ENCODE data around the gene CFAP45. TPM values are rescaled to one million over a fixed set of nuclear protein-coding genes. Genes with fewer than 3 reads are reported as not detected.

Gene CFAP45
- total RNA-seq, 1 donor from 2014 or later: under 0.01 TPM

GRCh38 chr1:159880430-159880829 lies 19.5 kb downstream of the CFAP45 start:
- peak in 1 of 2 donors; percentile 14 for DNase-seq (ENCODE audit: low read depth in 2 of 2)

GRCh38 chr1:159879977-159880376 lies 20.0 kb downstream of the CFAP45 start:
- DNase-seq (ENCODE audit: low read depth in 2 of 2): peak in 1 of 2 donors; percentile 71

- DNase-seq (ENCODE audit: low read depth in 2 of 2): no peak
These were observed 20.8 kb downstream of the CFAP45 start for GRCh38 chr1:159879136-159879535.

DNA sequence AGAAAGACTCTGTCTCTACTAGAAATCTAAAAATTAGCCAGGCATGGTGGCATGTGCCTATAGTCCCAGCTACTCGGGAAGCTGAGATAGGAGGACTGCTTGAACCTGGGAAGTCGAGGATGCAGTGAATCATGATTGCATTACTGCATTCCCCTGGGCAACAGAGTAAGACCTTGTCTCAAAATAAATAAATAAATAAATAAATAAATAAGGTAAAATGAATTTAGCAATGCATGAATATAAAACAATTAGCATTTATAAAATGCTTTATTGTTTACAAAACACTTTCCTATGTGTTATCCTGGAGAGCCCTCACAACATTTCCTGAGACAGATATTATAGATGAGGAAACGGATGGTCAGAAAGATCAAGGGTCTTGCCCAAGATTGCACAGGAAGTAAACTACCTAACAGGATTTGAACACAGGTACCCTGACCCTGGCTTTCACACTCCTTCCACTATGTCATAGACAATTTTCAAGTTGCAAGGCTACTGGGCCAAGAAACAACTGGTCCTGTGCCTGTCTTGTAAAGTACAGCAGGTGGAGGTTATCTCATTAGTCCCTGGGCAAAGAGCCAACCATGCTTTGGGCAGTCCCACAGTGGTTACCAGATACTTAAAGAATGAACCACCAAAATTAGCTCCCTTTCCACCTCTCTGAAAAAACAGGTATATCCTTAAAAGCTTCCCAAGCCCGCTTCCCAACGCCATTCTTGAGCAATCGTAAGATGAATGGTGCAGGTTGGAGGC lies 22.1 kb downstream of the CFAP45 start:
- no peak for DNase-seq (ENCODE audit: low read depth in 2 of 2)

DNA sequence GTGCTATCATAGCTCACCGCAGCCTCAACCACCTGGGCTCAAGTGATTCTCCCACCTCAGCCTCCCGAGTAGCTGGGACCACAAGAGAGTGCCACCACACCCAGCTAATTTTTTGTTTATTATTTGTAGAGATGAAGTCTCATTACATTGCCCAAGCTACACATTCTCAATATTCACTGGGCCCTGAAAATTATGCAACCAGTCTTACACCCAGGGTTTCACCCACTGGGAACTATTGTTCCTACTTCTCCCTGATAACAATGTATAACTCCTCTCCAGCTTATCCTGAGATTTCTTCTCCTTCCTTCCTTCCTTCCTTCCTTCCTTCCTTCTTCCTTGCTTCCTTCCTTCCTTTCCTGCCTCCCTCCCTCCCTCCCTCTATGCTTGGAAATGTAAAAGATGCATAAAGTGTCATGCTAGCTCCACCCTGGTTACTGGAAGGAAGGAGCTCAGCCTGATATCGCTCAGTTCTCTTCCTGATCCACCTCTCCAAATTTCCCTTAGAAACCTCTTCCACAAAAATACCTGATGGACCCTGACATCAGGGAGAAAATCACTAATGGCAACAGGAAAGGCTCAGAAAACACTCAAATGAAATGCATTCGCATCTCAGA lies 26.3 kb downstream of the CFAP45 start:
- DNase-seq (ENCODE audit: low read depth in 2 of 2): no peak

GRCh38 chr1:159872891-159873290 lies 27.1 kb downstream of the CFAP45 start:
- no peak for DNase-seq (ENCODE audit: low read depth in 2 of 2)

- DNase-seq (ENCODE audit: low read depth in 2 of 2): no peak
These were observed 29.3 kb downstream of the CFAP45 start for GRCh38 chr1:159870704-159871103.

DNA sequence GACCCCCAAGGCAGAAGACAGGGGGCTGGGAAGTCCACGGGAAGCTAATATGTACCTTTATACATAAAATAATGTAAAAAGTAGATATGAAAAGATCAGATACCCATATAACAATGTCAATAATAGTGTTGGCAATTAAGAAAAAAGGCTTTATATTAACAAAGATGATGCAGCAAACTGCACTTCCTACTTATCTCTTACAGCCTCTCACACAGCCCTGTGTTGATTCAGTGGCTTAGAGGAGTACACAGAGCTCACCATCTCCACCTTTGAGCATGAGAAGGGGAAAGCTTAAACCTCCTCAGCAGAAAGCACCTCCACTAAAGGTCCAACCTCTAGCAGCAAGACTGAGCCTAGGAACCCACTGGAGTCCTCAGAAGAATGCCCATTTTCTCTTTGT lies 30.4 kb downstream of the CFAP45 start:
- DNase-seq (ENCODE audit: low read depth in 2 of 2): no peak

DNA sequence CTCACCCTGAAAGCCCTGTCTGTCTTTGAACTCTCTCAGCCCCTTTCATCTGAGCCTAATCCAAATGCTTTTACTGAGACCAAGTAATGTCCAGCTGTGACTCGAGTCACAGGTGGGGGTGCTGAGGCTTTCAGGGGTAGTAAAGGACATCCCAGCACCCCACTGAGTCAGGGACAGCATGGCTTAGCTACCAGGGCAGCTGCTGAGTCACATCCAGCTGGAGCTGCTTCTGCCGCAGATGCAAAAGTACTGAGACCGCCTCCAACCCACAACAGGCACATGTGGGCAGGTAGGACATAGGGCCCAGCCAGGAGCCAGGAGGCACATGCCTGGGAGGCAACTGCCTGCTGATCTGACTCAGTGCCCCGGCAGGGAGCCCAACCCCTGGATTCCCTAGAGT lies 30.8 kb downstream of the CFAP45 start:
- DNase-seq (ENCODE audit: low read depth in 2 of 2): peak in 1 of 2 donors; percentile 38

GRCh38 chr1:159868766-159869165 lies 31.2 kb downstream of the CFAP45 start:
- no peak for DNase-seq (ENCODE audit: low read depth in 2 of 2)

DNA sequence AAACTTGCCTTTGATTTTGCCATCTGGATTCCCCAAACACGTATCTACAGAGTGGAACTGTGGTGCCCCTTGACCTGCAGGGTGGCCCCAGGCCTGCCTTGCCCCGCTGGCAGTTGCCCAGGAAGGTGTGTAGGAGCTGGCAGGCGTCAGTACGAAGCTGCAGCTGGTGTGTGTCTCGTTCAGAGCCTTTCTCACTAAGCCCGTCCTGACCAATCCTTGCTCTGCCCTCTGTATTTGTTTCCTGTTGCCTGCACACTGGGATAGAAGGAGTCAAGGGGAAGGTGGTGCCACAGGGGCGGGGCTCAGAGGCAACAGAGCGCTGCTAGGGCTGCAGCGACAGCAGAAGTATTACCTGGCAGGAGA lies 32.3 kb downstream of the CFAP45 start:
- DNase-seq (ENCODE audit: low read depth in 2 of 2): peak in 1 of 2 donors; percentile 30

GRCh38 chr1:159866905-159867663 lies 32.9 kb downstream of the CFAP45 start:
- DNase-seq (ENCODE audit: low read depth in 2 of 2): no peak

DNA sequence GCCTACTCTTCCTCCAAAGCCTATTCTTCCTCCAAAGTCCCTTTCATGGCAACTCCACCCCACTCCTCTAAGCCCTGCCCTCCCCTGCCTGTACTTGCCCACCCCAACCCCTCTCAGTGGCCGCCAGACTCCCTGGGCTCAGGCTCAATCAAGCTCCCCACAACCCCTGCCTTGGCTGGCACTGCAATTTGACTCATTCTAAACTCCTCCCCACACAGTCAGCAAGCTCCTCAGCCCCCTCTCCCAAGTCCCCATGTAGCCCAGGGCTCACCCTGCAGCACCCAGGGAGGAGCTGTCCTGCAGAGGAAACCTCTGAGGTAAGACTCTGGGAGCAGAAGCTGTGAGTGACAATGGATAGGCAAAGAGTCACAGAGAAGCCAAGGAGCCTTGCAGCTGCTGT lies 33.9 kb downstream of the CFAP45 start:
- no peak for DNase-seq (ENCODE audit: low read depth in 2 of 2)

- DNase-seq (ENCODE audit: low read depth in 2 of 2): no peak
These were observed 35.7 kb downstream of the CFAP45 start for GRCh38 chr1:159864262-159864661.

GRCh38 chr1:159862557-159862956 lies 37.4 kb downstream of the CFAP45 start, which contains the start of gene VSIG8:
TSS of gene VSIG8 (minus strand) at chr1:159862657. CDS start at chr1:159862521, 136 bp downstream.
- no peak for DNase-seq (ENCODE audit: low read depth in 2 of 2)

- DNase-seq (ENCODE audit: low read depth in 2 of 2): no peak
These were observed 37.9 kb downstream of the CFAP45 start for GRCh38 chr1:159862031-159862430.

GRCh38 chr1:159861218-159861617 lies 38.7 kb downstream of the CFAP45 start:
- DNase-seq (ENCODE audit: low read depth in 2 of 2): no peak

GRCh38 chr1:159860456-159860855 lies 39.5 kb downstream of the CFAP45 start:
- no peak for DNase-seq (ENCODE audit: low read depth in 2 of 2)

DNA sequence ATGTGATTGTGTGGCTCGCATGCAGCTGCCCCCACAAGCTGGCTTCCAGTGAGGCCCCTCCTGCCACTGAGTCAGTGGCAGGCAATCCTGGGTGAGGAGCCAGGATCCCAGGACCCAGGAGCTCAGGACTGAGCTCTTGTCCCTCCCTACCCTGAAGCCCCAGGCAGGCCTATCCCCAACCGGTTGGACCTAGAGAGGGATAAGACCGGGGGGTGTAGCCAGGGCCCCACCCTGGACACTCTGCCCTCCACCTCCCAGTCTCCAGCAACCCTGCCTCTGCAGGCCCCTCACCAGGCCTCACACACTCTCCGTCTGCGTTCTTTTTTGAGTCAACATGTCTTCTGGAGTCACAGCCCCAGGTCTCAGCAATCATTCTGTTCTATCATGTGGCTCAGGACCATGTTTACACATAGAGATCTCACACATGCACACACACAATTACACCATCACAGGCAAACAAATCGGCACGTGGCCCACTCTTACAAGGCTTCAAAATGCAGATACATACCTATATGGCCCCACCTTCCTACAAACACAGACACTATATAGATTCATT lies 40.1 kb downstream of the CFAP45 start:
- DNase-seq (ENCODE audit: low read depth in 2 of 2): no peak

DNA sequence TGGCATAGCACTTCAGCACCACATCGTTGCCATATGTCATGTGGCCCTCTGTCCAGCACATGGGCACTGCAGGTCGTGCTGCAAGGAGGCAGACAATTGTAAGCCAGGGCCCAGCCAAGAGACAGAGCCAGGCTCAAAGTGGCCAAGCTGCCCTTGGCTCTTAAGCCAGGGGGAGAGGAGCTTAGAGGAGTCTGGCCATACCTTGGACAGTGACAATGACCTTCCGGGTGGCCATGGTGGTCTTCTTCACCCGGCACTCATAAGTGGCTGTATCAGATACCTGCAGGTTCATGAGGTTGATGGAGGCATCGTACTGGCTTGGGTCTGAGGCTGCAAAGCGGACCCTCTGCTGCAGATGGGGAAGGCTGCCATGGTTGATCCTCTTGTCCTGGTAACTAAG lies 42.1 kb downstream of the CFAP45 start:
- DNase-seq (ENCODE audit: low read depth in 2 of 2): no peak

GRCh38 chr1:159856576-159856975 lies 43.4 kb downstream of the CFAP45 start:
- DNase-seq (ENCODE audit: low read depth in 2 of 2): no peak

DNA sequence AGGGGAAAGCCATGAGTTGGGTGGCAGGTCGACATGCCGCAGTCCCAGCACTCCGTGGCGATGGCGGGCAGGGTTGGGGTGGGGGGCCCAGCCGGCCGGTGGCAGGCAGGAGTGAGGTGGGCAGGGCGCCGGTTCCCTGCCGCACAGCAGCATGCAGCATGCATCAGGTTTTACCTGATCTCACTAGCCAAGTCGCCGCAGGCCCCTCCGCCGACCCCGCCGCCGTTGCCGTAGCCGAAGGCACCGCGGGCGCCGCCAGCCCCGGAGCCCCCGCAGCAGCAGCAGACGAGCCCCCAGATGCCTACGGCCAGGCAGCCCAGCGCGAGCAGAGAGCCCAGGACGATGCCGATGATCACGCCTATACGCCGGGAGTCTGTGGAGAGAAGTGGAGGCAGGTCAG lies 44.3 kb downstream of the CFAP45 start:
- DNase-seq (ENCODE audit: low read depth in 2 of 2): no peak
